Prostate gland (tissue), 2 donors: ENCODE results near the gene PHTF2. TPM values are rescaled to one million over a fixed set of nuclear protein-coding genes. Genes with fewer than 3 reads are reported as not detected.
"Not testable (repeated sequence)": the region's sequence is repeated elsewhere in the genome, so short reads cannot be mapped to it uniquely, and the experiment has no call there.

Source experiments
- DNase-seq: peaks from one replicate; pipeline ENCODE4 v3.0.0-alpha.2; 2019; ENCODE audit warnings: low spot score
- H3K27ac ChIP-seq, 2 donors: fragments of 200-600 bp; sonication (generic); 2 replicates each; pipeline ENCODE4 v1.5.1; 2017 to 2019
- H3K27me3 ChIP-seq: fragments of 200-600 bp; sonication (generic); replicated peaks from 2 replicates; pipeline ENCODE4 v1.5.1; 2019; ENCODE audit not compliant: insufficient read depth
- H3K36me3 ChIP-seq, 2 donors: fragments of 200-600 bp; sonication (generic); 1 replicate in 1 of 2; 2 replicates in 1 of 2; pipeline versions ENCODE4 v1.5.1 to v1.8.1; 2017 to 2019
- H3K4me1 ChIP-seq: fragments of 200-600 bp; sonication (generic); replicated peaks from 2 replicates; pipeline ENCODE4 v1.5.1; 2019
- H3K4me3 ChIP-seq, 2 donors: fragments of 200-600 bp; sonication (generic); 2 replicates each; pipeline ENCODE4 v1.5.1; 2017 to 2019
- H3K9me3 ChIP-seq: fragments of 200-600 bp; sonication (generic); 2 replicates; pipeline ENCODE4 v1.5.1; 2017
- POLR2A ChIP-seq: fragments of 450-650 bp; IDR thresholded peaks from one replicate; pipeline ENCODE4 v1.6.1; 2016; ENCODE audit warnings: antibody characterized with exemption, mild to moderate bottlenecking
- POLR2AphosphoS5 ChIP-seq: sonication (generic); formaldehyde crosslinking; IDR thresholded peaks from one replicate; pipeline ENCODE4 v1.6.1; 2017; ENCODE audit warnings: antibody characterized with exemption
- WGBS: methylation state at CpG from one replicate; pipeline ENCODE4 v1.1.5; 2018; 5-methylcytosine and 5-hydroxymethylcytosine counted together
- intact Hi-C: fragments of 100-400 bp; cut with DNase I; formaldehyde crosslinking; loops from one replicate; pipeline ENCODE4 v1.14.2; 2022
- total RNA-seq, 2 donors: library from RNA; depleted of rRNA; stranded (reverse); fragments of >200 nt; gene quantifications; one replicate each; pipeline ENCODE4 v1.1.0, GENCODE V29; 2016
- TF ChIP-seq, protein P1 (sequence below), 4 experiments: fragments of 200-600 bp in 2 of 4; fragments of 450-650 bp in 2 of 4; sonication (generic) in 2 of 4; IDR thresholded peaks; 1 replicate in 3 of 4; 2 replicates in 1 of 4; pipeline ENCODE4 v1.5.1; 2016 to 2019; ENCODE audit warnings: antibody characterized with exemption in 4 of 4, mild to moderate bottlenecking in 2 of 4, moderate library complexity in 2 of 4

The PHTF2 gene
- total RNA-seq, 2 donors from 2014 or later = 7.7 to 17.3 TPM

DNA sequence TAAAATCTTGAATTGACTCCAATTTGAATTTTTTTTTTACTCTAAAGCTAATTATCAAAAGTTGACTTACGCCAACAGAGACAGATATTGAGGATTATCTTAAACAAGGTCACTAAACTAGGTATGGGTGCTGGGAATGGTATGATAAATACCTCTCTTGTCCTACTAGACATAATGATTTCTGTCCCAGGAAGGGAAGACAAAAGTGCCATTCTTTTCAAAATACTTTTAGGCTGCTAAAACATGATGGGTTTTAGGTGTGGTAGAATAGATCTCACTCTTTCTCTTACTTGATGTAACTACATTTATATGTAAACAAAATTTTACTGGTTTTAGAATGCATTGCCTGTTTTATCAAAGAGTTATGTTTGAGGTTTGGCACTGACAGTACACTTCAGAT lies 15.5 kb upstream of the PHTF2 start:
- 96% methylated on average over 1 of the region's 1 CpG for WGBS
- intact Hi-C loops = no loop called here
- H3K9me3 ChIP-seq = no peaks in the 10 kb centered on the region
- H3K4me1 ChIP-seq = no peaks in the 10 kb centered on the region
- H3K27me3 ChIP-seq = no peaks in the 10 kb centered on the region
- DNase-seq = no peak
- H3K27ac ChIP-seq = no peak overlapping the region
- no peaks in the 10 kb centered on the region for H3K36me3 ChIP-seq
- TF ChIP-seq POLR2A = no peak
- TF ChIP-seq POLR2AphosphoS5 = no peak
- TF ChIP-seq, protein P1, sequence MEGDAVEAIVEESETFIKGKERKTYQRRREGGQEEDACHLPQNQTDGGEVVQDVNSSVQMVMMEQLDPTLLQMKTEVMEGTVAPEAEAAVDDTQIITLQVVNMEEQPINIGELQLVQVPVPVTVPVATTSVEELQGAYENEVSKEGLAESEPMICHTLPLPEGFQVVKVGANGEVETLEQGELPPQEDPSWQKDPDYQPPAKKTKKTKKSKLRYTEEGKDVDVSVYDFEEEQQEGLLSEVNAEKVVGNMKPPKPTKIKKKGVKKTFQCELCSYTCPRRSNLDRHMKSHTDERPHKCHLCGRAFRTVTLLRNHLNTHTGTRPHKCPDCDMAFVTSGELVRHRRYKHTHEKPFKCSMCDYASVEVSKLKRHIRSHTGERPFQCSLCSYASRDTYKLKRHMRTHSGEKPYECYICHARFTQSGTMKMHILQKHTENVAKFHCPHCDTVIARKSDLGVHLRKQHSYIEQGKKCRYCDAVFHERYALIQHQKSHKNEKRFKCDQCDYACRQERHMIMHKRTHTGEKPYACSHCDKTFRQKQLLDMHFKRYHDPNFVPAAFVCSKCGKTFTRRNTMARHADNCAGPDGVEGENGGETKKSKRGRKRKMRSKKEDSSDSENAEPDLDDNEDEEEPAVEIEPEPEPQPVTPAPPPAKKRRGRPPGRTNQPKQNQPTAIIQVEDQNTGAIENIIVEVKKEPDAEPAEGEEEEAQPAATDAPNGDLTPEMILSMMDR (IDR thresholded peaks at IDR 0.05) = no peak
- H3K4me3 ChIP-seq = no peak overlapping the region

DNA sequence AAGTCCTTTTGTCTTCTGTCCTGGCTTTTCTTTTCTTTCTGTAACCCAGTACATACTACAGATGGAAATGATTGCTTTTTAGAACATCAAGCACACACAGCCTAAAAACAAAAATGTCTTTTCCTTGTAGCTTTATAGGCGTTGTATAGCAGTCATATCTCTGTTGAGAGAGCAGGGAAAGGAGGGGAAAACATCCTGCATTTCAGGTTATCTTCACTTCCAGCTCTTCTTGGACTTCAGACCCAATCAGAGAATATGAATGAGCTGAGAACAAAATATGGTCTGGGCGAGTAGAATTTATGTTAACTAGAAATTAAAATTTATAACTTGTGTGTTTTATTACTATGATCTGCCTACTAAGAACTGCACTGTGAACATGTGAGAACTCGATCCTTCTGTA lies 15.0 kb upstream of the PHTF2 start:
- no peaks in the 10 kb centered on the region for H3K27me3 ChIP-seq
- DNase-seq = no peak
- no peaks in the 10 kb centered on the region for H3K4me1 ChIP-seq
- H3K27ac ChIP-seq = no peak overlapping the region
- no peaks in the 10 kb centered on the region for H3K36me3 ChIP-seq
- WGBS = 64% methylated on average over 3 of the region's 3 CpGs
- no peaks in the 10 kb centered on the region for H3K9me3 ChIP-seq
- intact Hi-C loops = no loop called here
- TF ChIP-seq POLR2A = no peak
- TF ChIP-seq, protein P1 (IDR thresholded peaks at IDR 0.05) = no peak
- no peak for TF ChIP-seq POLR2AphosphoS5
- H3K4me3 ChIP-seq = no peak overlapping the region

GRCh38 chr7:77784426-77784825 lies 14.1 kb upstream of the PHTF2 start:
- H3K4me3 ChIP-seq, H3K27me3 ChIP-seq, DNase-seq, H3K4me1 ChIP-seq, H3K36me3 ChIP-seq, H3K9me3 ChIP-seq, intact Hi-C loops, H3K27ac ChIP-seq: not testable (repeated sequence)
- WGBS = 92% methylated on average over 10 of the region's 10 CpGs

DNA sequence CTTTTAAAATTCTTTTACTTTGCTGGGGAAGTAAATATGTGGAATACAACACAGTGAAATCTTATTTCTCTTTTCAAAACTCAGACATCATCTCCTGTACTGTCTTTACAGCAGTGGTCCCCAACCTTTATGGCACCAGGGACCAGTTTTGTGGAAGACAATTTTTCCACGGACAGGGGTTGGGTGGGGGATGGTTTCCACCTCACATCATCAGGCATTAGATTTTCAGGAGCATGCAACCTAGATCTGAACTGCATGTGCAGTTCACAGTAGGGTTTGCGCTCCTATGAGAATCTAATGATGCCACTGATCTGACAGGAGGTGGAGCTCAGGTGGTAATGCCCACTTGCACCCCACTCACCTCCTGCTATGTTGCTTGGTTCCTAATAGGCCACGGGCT lies 12.6 kb upstream of the PHTF2 start:
- H3K27me3 ChIP-seq = no peaks in the 10 kb centered on the region
- no peak overlapping the region for H3K27ac ChIP-seq
- no peak overlapping the region for H3K4me3 ChIP-seq
- 92% methylated on average over 3 of the region's 3 CpGs for WGBS
- intact Hi-C loops = no loop called here
- DNase-seq = no peak
- no peak for TF ChIP-seq POLR2A
- no peak for TF ChIP-seq POLR2AphosphoS5
- TF ChIP-seq, protein P1 (IDR thresholded peaks at IDR 0.05) = no peak
- H3K4me1 ChIP-seq = peaks cover 2% of the 10 kb centered on the region
- H3K9me3 ChIP-seq = no peaks in the 10 kb centered on the region
- no peaks in the 10 kb centered on the region for H3K36me3 ChIP-seq

DNA sequence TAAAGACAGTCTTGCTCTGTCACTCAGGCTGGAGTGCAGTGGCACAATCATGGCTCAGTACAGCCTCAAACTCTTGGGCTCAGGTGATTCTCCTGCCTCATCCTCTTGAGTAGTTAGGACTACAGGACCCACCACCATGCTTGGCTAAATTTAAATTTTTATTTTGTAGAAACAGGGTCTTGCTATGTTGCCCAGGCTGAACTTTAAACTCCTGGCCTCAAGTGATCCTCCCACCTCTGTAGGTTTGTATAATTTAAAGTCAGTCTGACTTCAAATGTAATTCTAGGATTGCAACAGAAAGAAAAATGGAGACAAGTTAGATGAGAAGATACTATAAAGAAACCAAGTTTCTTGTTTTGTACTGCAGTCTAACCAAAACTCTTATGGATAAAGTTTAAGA lies 11.8 kb upstream of the PHTF2 start:
- H3K27ac ChIP-seq = no peak overlapping the region
- intact Hi-C loops = no loop called here
- H3K27me3 ChIP-seq = no peaks in the 10 kb centered on the region
- no peak for DNase-seq
- H3K4me3 ChIP-seq = no peak overlapping the region
- H3K36me3 ChIP-seq = no peaks in the 10 kb centered on the region
- H3K9me3 ChIP-seq = no peaks in the 10 kb centered on the region
- peaks cover 9% of the 10 kb centered on the region for H3K4me1 ChIP-seq
- TF ChIP-seq, protein P1 (IDR thresholded peaks at IDR 0.05) = no peak
- no peak for TF ChIP-seq POLR2A
- TF ChIP-seq POLR2AphosphoS5 = no peak
